Measurements from ENCODE around the gene ACKR3.
A peak's percentile ranks its signal among the peaks of the same experiment; 100 is the strongest.

The ACKR3 gene

GRCh38 chr2:236544362-236544761 is 25.3 kb upstream of the ACKR3 start:
- Mint-ChIP-seq H3K36me3 (ENCODE audit: low read depth) (peaks cover 27% of the 10 kb centered on the region), H3K4me1 (peaks cover 92% of the 10 kb centered on the region), H3K27ac (peak overlapping the region; percentile 28), H3K4me3 (no peak overlapping the region), H3K9me3 (no peaks in the 10 kb centered on the region), H3K27me3 (no peaks in the 10 kb centered on the region)
- DNase-seq (no peak), ATAC-seq (no peak)

GRCh38 chr2:236545248-236545658 is 24.4 kb upstream of the ACKR3 start:
- Mint-ChIP-seq H3K36me3 (ENCODE audit: low read depth) (peaks cover 21% of the 10 kb centered on the region), H3K27ac (peak overlapping the region; percentile 85), H3K4me3 (peak overlapping the region; percentile 60)

GRCh38 chr2:236545814-236546480 is 23.7 kb upstream of the ACKR3 start:
- peak overlapping the region; percentile 85 for H3K27ac Mint-ChIP-seq
- ATAC-seq (peak; percentile 33), DNase-seq (no peak)
- H3K4me1 Mint-ChIP-seq, result peaks cover 91% of the 10 kb centered on the region
- peak overlapping the region; percentile 60 for H3K4me3 Mint-ChIP-seq
- H3K9me3 Mint-ChIP-seq, result no peaks in the 10 kb centered on the region
- H3K36me3 Mint-ChIP-seq (ENCODE audit: low read depth), result peaks cover 20% of the 10 kb centered on the region
- H3K27me3 Mint-ChIP-seq, result no peaks in the 10 kb centered on the region

More at GRCh38 chr2:236545248-236545658, 24.4 kb upstream of the ACKR3 start:
- ATAC-seq (no peak), DNase-seq (no peak)
- H3K4me1 Mint-ChIP-seq, result peaks cover 91% of the 10 kb centered on the region
- H3K9me3 Mint-ChIP-seq, result no peaks in the 10 kb centered on the region
- H3K27me3 Mint-ChIP-seq, result no peaks in the 10 kb centered on the region

GRCh38 chr2:236546561-236547002 is 23.0 kb upstream of the ACKR3 start:
- Mint-ChIP-seq H3K9me3 (no peaks in the 10 kb centered on the region), H3K27me3 (no peaks in the 10 kb centered on the region), H3K27ac (peak overlapping the region; percentile 85), H3K4me1 (peaks cover 90% of the 10 kb centered on the region), H3K36me3 (ENCODE audit: low read depth) (peaks cover 16% of the 10 kb centered on the region), H3K4me3 (peak overlapping the region; percentile 60)
- DNase-seq, result peak; percentile 48
- peak; percentile 75 for ATAC-seq

- H3K36me3 Mint-ChIP-seq (ENCODE audit: low read depth), result peaks cover 7% of the 10 kb centered on the region
- H3K27ac Mint-ChIP-seq, result peak overlapping the region; percentile 85
- H3K4me1 Mint-ChIP-seq, result peaks cover 90% of the 10 kb centered on the region
- H3K27me3 Mint-ChIP-seq, result no peaks in the 10 kb centered on the region
- DNase-seq (no peak), ATAC-seq (no peak)
- no peak overlapping the region for H3K4me3 Mint-ChIP-seq
- no peaks in the 10 kb centered on the region for H3K9me3 Mint-ChIP-seq
These were observed 21.9 kb upstream of the ACKR3 start for GRCh38 chr2:236547725-236548124.

GRCh38 chr2:236548179-236548921 is 21.3 kb upstream of the ACKR3 start:
- DNase-seq, result no peak
- Mint-ChIP-seq H3K4me3 (no peak overlapping the region), H3K9me3 (no peaks in the 10 kb centered on the region), H3K27ac (peak overlapping the region; percentile 57), H3K27me3 (no peaks in the 10 kb centered on the region), H3K4me1 (peaks cover 90% of the 10 kb centered on the region), H3K36me3 (ENCODE audit: low read depth) (peaks cover 8% of the 10 kb centered on the region)
- no peak for ATAC-seq

GRCh38 chr2:236549165-236549564 is 20.5 kb upstream of the ACKR3 start:
- no peak overlapping the region for H3K27ac Mint-ChIP-seq
- H3K27me3 Mint-ChIP-seq, result no peaks in the 10 kb centered on the region
- H3K36me3 Mint-ChIP-seq (ENCODE audit: low read depth), result peaks cover 14% of the 10 kb centered on the region

GRCh38 chr2:236550290-236550689 is 19.3 kb upstream of the ACKR3 start:
- H3K36me3 Mint-ChIP-seq (ENCODE audit: low read depth), result peaks cover 22% of the 10 kb centered on the region
- H3K9me3 Mint-ChIP-seq, result peaks cover 13% of the 10 kb centered on the region
- ATAC-seq (no peak), DNase-seq (no peak)
- no peak overlapping the region for H3K4me3 Mint-ChIP-seq
- H3K27me3 Mint-ChIP-seq, result no peaks in the 10 kb centered on the region
- peaks cover 95% of the 10 kb centered on the region for H3K4me1 Mint-ChIP-seq
- no peak overlapping the region for H3K27ac Mint-ChIP-seq

More at GRCh38 chr2:236549165-236549564, 20.5 kb upstream of the ACKR3 start:
- Mint-ChIP-seq H3K4me1 (peaks cover 96% of the 10 kb centered on the region), H3K9me3 (peaks cover 5% of the 10 kb centered on the region), H3K4me3 (no peak overlapping the region)
- ATAC-seq (no peak), DNase-seq (no peak)

- no peak for ATAC-seq
- DNase-seq, result no peak
- peaks cover 13% of the 10 kb centered on the region for H3K9me3 Mint-ChIP-seq
- H3K4me1 Mint-ChIP-seq, result peaks cover 95% of the 10 kb centered on the region
- H3K27ac Mint-ChIP-seq, result no peak overlapping the region
- no peak overlapping the region for H3K4me3 Mint-ChIP-seq
- H3K27me3 Mint-ChIP-seq, result no peaks in the 10 kb centered on the region
- peaks cover 23% of the 10 kb centered on the region for H3K36me3 Mint-ChIP-seq (ENCODE audit: low read depth)
These were observed 18.7 kb upstream of the ACKR3 start for GRCh38 chr2:236550701-236551465.

- H3K27me3 Mint-ChIP-seq, result no peaks in the 10 kb centered on the region
- H3K27ac Mint-ChIP-seq, result peak overlapping the region; percentile 72
- DNase-seq (no peak), ATAC-seq (peak; percentile 14)
- peaks cover 23% of the 10 kb centered on the region for H3K36me3 Mint-ChIP-seq (ENCODE audit: low read depth)
- peaks cover 93% of the 10 kb centered on the region for H3K4me1 Mint-ChIP-seq
- no peak overlapping the region for H3K4me3 Mint-ChIP-seq
- H3K9me3 Mint-ChIP-seq, result peaks cover 13% of the 10 kb centered on the region
These were observed 18.0 kb upstream of the ACKR3 start for GRCh38 chr2:236551471-236552211.

GRCh38 chr2:236552212-236552542 is 17.4 kb upstream of the ACKR3 start:
- Mint-ChIP-seq H3K4me3 (peak overlapping the region; percentile 18), H3K9me3 (peaks cover 13% of the 10 kb centered on the region), H3K27ac (peak overlapping the region; percentile 72), H3K27me3 (no peaks in the 10 kb centered on the region), H3K36me3 (ENCODE audit: low read depth) (peaks cover 23% of the 10 kb centered on the region), H3K4me1 (peaks cover 90% of the 10 kb centered on the region)
- ATAC-seq, result peak; percentile 22
- no peak for DNase-seq

GRCh38 chr2:236552581-236553363 is 16.9 kb upstream of the ACKR3 start:
- Mint-ChIP-seq H3K4me1 (peaks cover 90% of the 10 kb centered on the region), H3K9me3 (peaks cover 13% of the 10 kb centered on the region), H3K27me3 (no peaks in the 10 kb centered on the region), H3K36me3 (ENCODE audit: low read depth) (peaks cover 20% of the 10 kb centered on the region), H3K27ac (peak overlapping the region; percentile 72), H3K4me3 (peak overlapping the region; percentile 18)
- DNase-seq (no peak), ATAC-seq (no peak)

GRCh38 chr2:236553522-236553921 is 16.1 kb upstream of the ACKR3 start:
- Mint-ChIP-seq H3K36me3 (ENCODE audit: low read depth) (peaks cover 17% of the 10 kb centered on the region), H3K4me3 (no peak overlapping the region), H3K27ac (peak overlapping the region; percentile 52), H3K4me1 (peaks cover 90% of the 10 kb centered on the region), H3K9me3 (peaks cover 13% of the 10 kb centered on the region), H3K27me3 (no peaks in the 10 kb centered on the region)
- no peak for ATAC-seq
- no peak for DNase-seq

Data from activated naive CD8-positive, alpha-beta T cell treated with anti-CD3 and anti-CD28 coated beads, Interleukin-2, amount 50 U/mL, for 24 hours (primary cell).